GM03348 (cell line): ENCODE measurements around the gene SLC7A6OS.
"Not testable (repeated sequence)": the region's sequence is repeated elsewhere in the genome, so short reads cannot be mapped to it uniquely, and the experiment has no call there.

Source experiments
- DNase-seq: peaks from one replicate; pipeline ENCODE4 v3.0.0; 2012; ENCODE audit warnings: low spot score

Gene SLC7A6OS

GRCh38 chr16:68298907-68299561 is 11.7 kb downstream of the SLC7A6OS start:
- DNase-seq, result peak; percentile 53

GRCh38 chr16:68298312-68298711 is 12.4 kb downstream of the SLC7A6OS start:
- no peak for DNase-seq

- DNase-seq, result no peak
These were observed 12.8 kb downstream of the SLC7A6OS start for GRCh38 chr16:68297908-68298307.

GRCh38 chr16:68296693-68297092 is 14.1 kb downstream of the SLC7A6OS start:
- DNase-seq, result no peak

DNA sequence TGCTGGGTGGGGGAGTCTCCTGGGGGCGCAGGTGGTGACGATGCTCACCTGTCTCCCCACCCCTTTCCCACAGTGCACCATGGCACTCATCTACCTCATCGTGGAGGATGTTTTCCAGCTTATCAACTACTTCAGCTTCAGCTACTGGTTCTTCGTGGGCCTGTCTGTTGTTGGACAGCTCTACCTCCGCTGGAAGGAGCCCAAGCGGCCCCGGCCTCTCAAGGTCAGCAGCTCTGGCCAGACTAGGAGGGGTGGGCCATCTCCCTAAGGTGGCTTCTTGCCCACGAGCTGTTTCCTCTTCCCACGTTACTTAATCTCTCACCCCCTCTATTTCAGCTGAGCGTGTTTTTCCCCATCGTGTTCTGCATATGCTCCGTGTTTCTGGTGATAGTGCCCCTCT is 14.5 kb downstream of the SLC7A6OS start:
- no peak for DNase-seq

DNA sequence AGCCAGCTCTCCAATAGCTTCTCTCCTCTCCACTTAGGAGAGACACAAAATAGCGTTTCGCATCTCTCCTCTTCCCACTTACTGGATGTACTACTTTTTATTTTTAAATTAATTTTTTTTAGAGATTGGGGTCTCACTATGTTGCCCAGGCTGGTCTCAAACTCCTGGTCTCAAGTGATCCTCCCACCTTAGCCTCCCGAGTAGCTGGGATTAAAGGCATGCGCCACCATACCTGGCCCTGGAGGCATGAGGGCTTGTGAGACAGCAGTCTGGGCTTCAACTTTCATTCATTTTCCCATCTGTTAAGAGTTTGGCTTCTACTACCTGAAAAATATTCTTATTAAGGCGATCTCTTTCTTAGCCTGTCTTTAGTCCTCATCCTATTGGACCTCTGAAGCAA is 18.3 kb downstream of the SLC7A6OS start:
- no peak for DNase-seq

GRCh38 chr16:68291227-68291626 is 19.5 kb downstream of the SLC7A6OS start:
- no peak for DNase-seq

DNA sequence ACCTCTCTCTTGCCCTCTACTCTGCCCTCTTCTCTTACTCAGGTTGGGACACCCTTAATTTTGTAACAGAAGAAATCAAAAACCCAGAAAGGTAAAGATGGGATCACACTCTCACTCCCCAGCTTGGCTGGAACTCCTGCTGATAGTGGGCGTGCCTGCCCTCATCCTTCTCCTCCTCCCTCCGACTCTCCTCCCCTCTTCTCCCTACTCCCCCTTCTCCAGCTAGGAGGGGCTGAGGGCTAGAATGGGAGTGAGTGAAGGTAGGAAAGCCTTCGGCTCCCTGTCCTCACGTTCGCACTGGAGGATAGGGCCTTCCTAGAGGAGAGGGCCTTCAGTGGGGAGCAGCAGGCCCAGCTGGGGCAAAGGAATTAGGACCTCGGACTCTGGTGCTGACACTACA is 20.3 kb downstream of the SLC7A6OS start:
- no peak for DNase-seq

DNA sequence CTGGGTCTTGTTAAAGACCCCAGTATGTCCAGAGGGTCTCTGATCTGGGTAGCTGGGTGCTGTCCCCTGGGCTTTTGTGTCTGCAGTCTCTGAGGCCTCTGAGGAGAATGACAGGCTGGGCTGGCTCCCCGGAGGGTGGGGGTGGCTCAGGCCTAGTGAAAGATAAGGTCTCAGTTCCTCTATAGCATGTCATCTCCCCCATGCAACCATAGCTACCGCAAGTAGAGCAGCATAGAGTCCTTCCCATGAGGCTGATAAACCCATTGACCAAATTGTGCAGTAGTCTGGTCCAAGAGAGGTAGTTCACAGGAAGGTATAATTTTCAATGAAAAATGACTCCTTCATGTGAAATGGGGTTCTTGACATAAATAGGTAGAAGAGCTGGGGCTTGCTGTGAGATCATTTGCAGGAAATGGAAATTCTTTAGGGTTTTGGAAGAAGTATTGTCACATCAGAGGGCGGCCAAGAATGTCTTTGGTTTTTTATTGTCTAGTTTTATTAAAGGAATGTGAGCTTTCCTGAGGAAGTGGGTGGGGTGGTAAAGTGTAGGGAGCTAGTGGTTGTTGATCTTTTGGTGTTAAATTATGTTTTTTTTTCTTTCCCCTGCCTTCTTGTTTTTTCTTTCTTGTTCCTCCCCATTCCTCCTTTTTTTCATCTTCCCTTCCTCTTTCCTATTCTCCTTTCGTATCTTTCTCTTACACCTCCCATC is 21.0 kb downstream of the SLC7A6OS start:
- peak; percentile 81 for DNase-seq

GRCh38 chr16:68289202-68289601 is 21.5 kb downstream of the SLC7A6OS start:
- DNase-seq, result no peak

DNA sequence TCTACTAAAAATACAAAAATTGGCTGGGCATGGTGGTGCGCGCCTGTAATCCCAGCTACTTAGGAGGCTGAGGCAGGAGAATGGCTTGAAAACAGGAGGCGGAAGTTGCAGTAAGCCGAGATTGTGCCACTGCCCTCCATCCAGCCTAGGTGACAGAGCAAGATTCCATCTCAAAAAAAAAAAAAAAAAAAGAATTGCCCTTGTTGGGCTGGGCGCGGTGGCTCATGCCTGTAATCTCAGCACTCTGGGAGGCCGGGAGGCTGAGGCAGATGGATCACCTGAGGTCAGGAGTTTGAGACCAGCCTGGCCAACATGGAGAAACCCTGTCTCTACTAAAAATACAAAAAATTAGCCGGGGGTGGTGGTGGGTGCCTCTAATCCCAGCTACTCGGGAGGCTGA is 21.9 kb downstream of the SLC7A6OS start:
- not testable (repeated sequence) for DNase-seq

DNA sequence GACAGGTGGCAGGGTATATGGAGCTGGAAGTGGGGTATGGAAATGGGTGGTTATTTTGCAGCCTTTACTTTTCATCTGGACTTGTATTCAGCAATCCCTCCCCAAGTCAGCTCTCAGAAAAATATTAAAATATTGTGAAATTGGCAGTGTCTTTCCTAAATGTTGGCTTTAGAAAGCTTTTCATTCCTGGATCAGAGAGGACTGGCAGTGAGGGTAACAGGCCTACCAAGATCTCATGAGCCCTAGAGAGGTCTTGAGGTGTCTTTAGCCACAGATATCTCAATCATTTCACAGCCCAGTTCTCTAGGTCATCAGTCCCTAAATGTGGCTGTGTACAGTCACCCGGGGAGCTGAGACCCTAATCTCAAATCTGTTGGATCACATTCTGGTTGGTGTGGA is 22.5 kb downstream of the SLC7A6OS start:
- peak; percentile 31 for DNase-seq

DNA sequence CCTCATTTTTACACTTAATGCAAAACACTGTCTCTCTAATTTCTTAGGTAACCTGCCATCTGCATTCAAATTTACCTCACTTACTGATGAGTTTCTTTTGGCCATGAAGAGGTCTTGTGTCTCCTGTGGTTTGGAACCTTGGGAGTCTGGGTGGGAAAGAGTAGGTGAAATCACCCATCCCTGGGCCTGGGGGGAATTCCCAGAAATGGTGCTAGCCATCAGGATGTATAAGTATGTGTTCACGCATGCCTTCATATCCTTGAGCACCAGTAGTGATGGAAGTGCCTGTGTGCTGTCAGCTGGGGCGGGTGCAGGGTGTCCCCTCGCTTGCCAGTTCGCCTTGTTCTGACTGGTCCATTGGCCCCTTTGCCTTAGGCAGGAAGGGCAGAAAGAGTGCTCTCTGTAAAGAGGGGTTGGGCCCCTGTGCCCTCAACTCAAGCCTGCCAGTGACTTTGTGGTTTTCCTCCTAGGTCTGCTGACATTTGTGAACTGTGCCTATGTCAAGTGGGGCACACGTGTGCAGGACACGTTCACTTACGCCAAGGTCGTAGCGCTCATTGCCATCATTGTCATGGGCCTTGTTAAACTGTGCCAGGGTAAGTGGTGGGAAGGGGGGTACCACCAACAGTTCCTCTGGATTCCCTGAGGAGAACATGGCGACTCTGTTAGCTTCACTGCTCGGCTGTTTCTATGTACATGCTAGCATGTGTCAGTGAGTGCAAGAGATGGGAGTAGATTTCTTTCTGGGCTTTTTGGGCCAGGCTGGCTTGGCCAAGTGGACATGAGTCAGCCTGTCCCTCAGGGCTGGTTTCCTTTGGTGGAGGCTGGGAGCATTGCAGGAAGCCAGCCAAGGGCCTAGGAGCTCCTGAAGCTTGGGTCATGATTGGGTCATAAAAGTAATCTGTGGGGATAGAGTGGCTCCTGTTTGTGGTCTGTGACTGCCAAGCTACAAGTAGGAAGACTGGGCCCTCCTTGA is 23.2 kb downstream of the SLC7A6OS start:
- DNase-seq, result peak; percentile 92

- no peak for DNase-seq
These were observed 24.3 kb downstream of the SLC7A6OS start for GRCh38 chr16:68286153-68287074.

DNA sequence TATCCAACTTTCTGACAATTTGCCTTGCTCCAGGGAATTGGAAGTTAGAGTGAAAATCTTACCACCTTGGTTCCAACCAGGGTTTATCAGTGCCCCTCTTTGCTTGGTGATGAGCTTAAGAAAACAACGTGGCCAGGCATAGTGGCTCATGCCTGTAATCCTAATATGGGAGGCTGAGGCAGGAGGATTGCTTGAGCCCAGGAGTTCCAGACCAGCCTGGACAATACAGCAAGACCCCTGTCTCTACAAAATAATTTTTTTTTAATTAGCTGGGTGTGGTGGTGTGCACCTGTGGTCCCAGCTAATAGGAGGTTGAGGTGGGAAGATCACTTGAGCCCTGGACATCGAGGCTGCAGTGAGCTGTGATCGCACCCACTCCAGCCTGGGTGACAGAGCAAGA is 25.1 kb downstream of the SLC7A6OS start:
- no peak for DNase-seq

GRCh38 chr16:68284847-68285246 is 25.9 kb downstream of the SLC7A6OS start:
- DNase-seq, result no peak

DNA sequence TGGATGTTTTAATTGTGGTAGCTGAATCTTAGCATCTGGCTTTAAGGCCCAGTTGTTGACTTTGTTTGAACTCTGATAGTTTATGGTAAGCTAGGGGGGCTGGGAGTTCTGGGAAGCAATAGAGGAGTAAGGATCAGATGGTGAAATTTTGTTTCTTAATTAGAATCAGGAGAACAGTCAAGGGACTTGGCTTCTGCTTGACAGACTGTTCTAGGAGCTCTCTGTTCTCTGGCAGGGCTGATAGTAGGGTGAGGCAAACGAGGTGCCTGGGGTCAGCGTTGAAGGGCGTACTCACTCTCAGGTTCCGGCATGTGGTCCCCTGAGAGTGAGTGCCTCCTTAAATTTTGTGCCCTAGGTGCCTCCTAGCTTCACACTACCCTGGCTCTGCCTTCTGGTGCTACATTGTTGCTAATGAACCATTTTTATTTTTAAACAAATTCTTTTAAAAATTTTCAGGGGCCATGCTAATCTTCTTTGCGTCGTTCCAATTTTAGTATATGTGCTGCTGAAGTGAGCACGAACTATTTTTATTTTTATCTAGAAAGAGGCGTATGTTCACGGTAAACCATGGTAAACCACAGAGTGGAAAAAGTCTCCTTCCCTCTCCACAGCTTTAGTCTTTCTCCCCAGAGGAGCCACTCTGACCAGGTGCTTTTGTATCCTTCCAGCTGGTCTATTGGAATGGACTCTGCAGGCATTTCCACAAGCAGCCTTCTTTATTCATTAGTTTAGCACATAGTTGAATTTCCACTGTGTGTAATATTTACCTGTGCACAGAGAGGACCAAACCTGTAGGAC is 26.7 kb downstream of the SLC7A6OS start:
- peak; percentile 37 for DNase-seq

DNA sequence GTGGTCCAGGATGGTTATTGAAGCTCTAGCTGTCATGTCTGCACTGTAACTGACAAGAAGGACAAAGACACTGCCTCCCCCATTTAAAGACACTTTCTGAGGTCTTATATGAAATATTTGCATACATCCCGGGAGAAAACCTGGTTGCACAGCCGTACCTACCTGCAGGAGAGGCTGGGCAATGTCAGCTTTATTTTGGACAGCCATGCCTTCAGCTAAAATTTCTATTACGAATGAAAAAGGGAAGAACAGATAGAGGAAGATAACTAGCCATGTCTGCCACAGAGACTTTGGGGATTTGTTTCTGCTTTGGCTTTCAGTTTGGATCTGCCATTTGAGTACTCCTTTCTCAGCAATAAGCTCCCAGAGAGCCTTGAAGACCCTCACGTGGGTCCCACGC is 27.4 kb downstream of the SLC7A6OS start:
- DNase-seq, result no peak

DNA sequence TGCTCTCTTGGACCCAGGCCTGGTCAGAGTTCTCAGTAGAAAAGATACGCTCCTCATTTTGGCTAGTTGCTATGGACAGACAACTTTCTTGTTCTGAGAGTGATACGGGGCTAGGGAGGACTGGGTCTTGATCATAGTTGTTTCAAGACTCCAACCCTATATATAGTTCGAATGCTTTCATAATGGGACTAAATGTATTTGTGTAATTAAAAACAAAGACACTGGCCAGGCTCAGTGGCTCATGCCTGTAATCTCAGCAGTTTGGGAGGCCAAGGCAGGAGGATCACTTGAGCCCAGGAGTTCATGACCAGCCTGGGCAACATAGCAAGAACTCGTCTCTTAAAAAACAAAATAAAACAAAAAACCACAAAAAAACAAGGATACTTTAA is 28.7 kb downstream of the SLC7A6OS start:
- DNase-seq, result no peak

- DNase-seq, result no peak
These were observed 29.2 kb downstream of the SLC7A6OS start for GRCh38 chr16:68281368-68282063.
